ENCODE data around the gene MRGPRX4.

DNA sequence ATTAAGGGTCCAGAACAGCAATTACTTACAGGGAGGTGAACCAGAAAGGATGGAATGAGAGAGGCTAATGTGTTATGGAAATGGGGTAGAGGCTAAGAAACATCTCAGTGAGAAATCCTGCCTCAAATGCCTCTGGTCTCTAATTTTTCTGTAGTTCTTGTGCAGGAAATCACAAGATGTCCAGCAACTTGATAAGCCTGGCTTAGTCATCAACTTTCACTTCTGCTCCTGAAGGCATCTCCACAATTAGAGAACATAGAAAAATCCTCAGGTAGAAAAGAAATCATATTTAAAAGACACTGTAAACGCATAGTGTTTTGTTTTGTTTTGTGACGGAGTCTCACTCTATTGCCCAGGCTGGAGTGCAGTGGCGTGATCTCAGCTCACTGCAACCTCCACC, 18.7 kb downstream of the MRGPRX4 start:
- TF ChIP-seq POLR2AphosphoS5 (IDR thresholded peaks at IDR 0.05; ENCODE audit: low read depth) (no peak), EZH2phosphoT487 (IDR thresholded peaks at IDR 0.05; ENCODE audit: unreplicated experiment) (no peak), EZH2 (IDR thresholded peaks at IDR 0.05; ENCODE audit: low read depth, unreplicated experiment) (no peak), CREB1 (CRISPR knock-in tag; IDR thresholded peaks at IDR 0.05; ENCODE audit: low read depth) (no peak), ZNF114 (CRISPR knock-in tag; IDR thresholded peaks at IDR 0.05) (no peak), STAT1 (IDR thresholded peaks at IDR 0.05; ENCODE audit: unreplicated experiment) (no peak)
- TF ChIP-seq, protein P1, sequence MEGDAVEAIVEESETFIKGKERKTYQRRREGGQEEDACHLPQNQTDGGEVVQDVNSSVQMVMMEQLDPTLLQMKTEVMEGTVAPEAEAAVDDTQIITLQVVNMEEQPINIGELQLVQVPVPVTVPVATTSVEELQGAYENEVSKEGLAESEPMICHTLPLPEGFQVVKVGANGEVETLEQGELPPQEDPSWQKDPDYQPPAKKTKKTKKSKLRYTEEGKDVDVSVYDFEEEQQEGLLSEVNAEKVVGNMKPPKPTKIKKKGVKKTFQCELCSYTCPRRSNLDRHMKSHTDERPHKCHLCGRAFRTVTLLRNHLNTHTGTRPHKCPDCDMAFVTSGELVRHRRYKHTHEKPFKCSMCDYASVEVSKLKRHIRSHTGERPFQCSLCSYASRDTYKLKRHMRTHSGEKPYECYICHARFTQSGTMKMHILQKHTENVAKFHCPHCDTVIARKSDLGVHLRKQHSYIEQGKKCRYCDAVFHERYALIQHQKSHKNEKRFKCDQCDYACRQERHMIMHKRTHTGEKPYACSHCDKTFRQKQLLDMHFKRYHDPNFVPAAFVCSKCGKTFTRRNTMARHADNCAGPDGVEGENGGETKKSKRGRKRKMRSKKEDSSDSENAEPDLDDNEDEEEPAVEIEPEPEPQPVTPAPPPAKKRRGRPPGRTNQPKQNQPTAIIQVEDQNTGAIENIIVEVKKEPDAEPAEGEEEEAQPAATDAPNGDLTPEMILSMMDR (conservative IDR thresholded peaks at IDR 0.05; ENCODE audit: low read depth in 2 of 2), result no peak
- TF ChIP-seq, protein P2, sequence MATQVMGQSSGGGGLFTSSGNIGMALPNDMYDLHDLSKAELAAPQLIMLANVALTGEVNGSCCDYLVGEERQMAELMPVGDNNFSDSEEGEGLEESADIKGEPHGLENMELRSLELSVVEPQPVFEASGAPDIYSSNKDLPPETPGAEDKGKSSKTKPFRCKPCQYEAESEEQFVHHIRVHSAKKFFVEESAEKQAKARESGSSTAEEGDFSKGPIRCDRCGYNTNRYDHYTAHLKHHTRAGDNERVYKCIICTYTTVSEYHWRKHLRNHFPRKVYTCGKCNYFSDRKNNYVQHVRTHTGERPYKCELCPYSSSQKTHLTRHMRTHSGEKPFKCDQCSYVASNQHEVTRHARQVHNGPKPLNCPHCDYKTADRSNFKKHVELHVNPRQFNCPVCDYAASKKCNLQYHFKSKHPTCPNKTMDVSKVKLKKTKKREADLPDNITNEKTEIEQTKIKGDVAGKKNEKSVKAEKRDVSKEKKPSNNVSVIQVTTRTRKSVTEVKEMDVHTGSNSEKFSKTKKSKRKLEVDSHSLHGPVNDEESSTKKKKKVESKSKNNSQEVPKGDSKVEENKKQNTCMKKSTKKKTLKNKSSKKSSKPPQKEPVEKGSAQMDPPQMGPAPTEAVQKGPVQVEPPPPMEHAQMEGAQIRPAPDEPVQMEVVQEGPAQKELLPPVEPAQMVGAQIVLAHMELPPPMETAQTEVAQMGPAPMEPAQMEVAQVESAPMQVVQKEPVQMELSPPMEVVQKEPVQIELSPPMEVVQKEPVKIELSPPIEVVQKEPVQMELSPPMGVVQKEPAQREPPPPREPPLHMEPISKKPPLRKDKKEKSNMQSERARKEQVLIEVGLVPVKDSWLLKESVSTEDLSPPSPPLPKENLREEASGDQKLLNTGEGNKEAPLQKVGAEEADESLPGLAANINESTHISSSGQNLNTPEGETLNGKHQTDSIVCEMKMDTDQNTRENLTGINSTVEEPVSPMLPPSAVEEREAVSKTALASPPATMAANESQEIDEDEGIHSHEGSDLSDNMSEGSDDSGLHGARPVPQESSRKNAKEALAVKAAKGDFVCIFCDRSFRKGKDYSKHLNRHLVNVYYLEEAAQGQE (IDR thresholded peaks at IDR 0.05; ENCODE audit: unreplicated experiment), result no peak
- TF ChIP-seq, protein P3, sequence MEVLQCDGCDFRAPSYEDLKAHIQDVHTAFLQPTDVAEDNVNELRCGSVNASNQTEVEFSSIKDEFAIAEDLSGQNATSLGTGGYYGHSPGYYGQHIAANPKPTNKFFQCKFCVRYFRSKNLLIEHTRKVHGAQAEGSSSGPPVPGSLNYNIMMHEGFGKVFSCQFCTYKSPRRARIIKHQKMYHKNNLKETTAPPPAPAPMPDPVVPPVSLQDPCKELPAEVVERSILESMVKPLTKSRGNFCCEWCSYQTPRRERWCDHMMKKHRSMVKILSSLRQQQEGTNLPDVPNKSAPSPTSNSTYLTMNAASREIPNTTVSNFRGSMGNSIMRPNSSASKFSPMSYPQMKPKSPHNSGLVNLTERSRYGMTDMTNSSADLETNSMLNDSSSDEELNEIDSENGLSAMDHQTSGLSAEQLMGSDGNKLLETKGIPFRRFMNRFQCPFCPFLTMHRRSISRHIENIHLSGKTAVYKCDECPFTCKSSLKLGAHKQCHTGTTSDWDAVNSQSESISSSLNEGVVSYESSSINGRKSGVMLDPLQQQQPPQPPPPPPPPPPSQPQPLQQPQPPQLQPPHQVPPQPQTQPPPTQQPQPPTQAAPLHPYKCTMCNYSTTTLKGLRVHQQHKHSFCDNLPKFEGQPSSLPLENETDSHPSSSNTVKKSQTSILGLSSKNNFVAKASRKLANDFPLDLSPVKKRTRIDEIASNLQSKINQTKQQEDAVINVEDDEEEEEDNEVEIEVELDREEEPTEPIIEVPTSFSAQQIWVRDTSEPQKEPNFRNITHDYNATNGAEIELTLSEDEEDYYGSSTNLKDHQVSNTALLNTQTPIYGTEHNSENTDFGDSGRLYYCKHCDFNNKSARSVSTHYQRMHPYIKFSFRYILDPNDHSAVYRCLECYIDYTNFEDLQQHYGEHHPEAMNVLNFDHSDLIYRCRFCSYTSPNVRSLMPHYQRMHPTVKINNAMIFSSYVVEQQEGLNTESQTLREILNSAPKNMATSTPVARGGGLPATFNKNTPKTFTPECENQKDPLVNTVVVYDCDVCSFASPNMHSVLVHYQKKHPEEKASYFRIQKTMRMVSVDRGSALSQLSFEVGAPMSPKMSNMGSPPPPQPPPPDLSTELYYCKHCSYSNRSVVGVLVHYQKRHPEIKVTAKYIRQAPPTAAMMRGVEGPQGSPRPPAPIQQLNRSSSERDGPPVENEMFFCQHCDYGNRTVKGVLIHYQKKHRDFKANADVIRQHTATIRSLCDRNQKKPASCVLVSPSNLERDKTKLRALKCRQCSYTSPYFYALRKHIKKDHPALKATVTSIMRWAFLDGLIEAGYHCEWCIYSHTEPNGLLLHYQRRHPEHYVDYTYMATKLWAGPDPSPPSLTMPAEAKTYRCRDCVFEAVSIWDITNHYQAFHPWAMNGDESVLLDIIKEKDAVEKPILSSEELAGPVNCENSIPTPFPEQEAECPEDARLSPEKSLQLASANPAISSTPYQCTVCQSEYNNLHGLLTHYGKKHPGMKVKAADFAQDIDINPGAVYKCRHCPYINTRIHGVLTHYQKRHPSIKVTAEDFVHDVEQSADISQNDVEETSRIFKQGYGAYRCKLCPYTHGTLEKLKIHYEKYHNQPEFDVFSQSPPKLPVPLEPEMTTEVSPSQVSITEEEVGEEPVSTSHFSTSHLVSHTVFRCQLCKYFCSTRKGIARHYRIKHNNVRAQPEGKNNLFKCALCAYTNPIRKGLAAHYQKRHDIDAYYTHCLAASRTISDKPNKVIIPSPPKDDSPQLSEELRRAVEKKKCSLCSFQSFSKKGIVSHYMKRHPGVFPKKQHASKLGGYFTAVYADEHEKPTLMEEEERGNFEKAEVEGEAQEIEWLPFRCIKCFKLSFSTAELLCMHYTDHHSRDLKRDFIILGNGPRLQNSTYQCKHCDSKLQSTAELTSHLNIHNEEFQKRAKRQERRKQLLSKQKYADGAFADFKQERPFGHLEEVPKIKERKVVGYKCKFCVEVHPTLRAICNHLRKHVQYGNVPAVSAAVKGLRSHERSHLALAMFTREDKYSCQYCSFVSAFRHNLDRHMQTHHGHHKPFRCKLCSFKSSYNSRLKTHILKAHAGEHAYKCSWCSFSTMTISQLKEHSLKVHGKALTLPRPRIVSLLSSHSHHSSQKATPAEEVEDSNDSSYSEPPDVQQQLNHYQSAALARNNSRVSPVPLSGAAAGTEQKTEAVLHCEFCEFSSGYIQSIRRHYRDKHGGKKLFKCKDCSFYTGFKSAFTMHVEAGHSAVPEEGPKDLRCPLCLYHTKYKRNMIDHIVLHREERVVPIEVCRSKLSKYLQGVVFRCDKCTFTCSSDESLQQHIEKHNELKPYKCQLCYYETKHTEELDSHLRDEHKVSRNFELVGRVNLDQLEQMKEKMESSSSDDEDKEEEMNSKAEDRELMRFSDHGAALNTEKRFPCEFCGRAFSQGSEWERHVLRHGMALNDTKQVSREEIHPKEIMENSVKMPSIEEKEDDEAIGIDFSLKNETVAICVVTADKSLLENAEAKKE (CRISPR knock-in tag; IDR thresholded peaks at IDR 0.05), result no peak
- TF ChIP-seq, protein P4, sequence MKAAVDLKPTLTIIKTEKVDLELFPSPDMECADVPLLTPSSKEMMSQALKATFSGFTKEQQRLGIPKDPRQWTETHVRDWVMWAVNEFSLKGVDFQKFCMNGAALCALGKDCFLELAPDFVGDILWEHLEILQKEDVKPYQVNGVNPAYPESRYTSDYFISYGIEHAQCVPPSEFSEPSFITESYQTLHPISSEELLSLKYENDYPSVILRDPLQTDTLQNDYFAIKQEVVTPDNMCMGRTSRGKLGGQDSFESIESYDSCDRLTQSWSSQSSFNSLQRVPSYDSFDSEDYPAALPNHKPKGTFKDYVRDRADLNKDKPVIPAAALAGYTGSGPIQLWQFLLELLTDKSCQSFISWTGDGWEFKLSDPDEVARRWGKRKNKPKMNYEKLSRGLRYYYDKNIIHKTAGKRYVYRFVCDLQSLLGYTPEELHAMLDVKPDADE (IDR thresholded peaks at IDR 0.05), result no peak
